ENCODE results near the gene TTC39C.
"Not testable (repeated sequence)": the region's sequence is repeated elsewhere in the genome, so short reads cannot be mapped to it uniquely, and the experiment has no call there.

TTC39C gene

GRCh38 chr18:24054130-24054529, 39.6 kb downstream of the TTC39C start:
- no peak for DNase-seq (ENCODE audit: low read depth)

GRCh38 chr18:24055009-24055804, 40.7 kb downstream of the TTC39C start:
- DNase-seq (ENCODE audit: low read depth): no peak

- peak; percentile 77 for DNase-seq (ENCODE audit: low read depth)
These were observed 41.3 kb downstream of the TTC39C start for GRCh38 chr18:24055878-24056277.

GRCh38 chr18:24056506-24056905, 42.0 kb downstream of the TTC39C start:
- DNase-seq (ENCODE audit: low read depth): no peak

- no peak for DNase-seq (ENCODE audit: low read depth)
These were observed 43.2 kb downstream of the TTC39C start for GRCh38 chr18:24057804-24058203.

GRCh38 chr18:24059385-24059784, 44.8 kb downstream of the TTC39C start:
- not testable (repeated sequence) for DNase-seq (ENCODE audit: low read depth)

- peak; percentile 89 for DNase-seq (ENCODE audit: low read depth)
These were observed 46.1 kb downstream of the TTC39C start for GRCh38 chr18:24060644-24061043.

- DNase-seq (ENCODE audit: low read depth): no peak
These were observed 48.7 kb downstream of the TTC39C start for GRCh38 chr18:24063121-24063731.

- no peak for DNase-seq (ENCODE audit: low read depth)
These were observed 50.0 kb downstream of the TTC39C start for GRCh38 chr18:24064391-24065100.

- no peak for DNase-seq (ENCODE audit: low read depth)
These were observed 51.4 kb downstream of the TTC39C start for GRCh38 chr18:24065906-24066305.

- DNase-seq (ENCODE audit: low read depth): peak; percentile 42
These were observed 54.6 kb downstream of the TTC39C start for GRCh38 chr18:24068945-24069693.

- no peak for DNase-seq (ENCODE audit: low read depth)
These were observed 56.5 kb downstream of the TTC39C start for GRCh38 chr18:24071029-24071428.

- no peak for DNase-seq (ENCODE audit: low read depth)
These were observed 57.2 kb downstream of the TTC39C start for GRCh38 chr18:24071779-24072178.

- no peak for DNase-seq (ENCODE audit: low read depth)
These were observed 58.2 kb downstream of the TTC39C start for GRCh38 chr18:24072743-24073142.

GRCh38 chr18:24073791-24074190, 59.2 kb downstream of the TTC39C start:
- no peak for DNase-seq (ENCODE audit: low read depth)

GRCh38 chr18:24074757-24075156, 60.2 kb downstream of the TTC39C start:
- not testable (repeated sequence) for DNase-seq (ENCODE audit: low read depth)

- peak; percentile 97 for DNase-seq (ENCODE audit: low read depth)
These were observed 61.4 kb downstream of the TTC39C start for GRCh38 chr18:24075767-24076597.

- DNase-seq (ENCODE audit: low read depth): no peak
These were observed 62.4 kb downstream of the TTC39C start for GRCh38 chr18:24076950-24077349.

- DNase-seq (ENCODE audit: low read depth): no peak
These were observed 63.8 kb downstream of the TTC39C start for GRCh38 chr18:24078391-24078790.

- no peak for DNase-seq (ENCODE audit: low read depth)
These were observed 66.3 kb downstream of the TTC39C start for GRCh38 chr18:24080861-24081260.

- DNase-seq (ENCODE audit: low read depth): no peak
These were observed 69.0 kb downstream of the TTC39C start for GRCh38 chr18:24083550-24083949.

Data from fibroblast of gingiva (primary cell).